HG02588 (cell line): ENCODE data around the gene RASAL2.
"Not testable (repeated sequence)": the region's sequence is repeated elsewhere in the genome, so short reads cannot be mapped to it uniquely, and the experiment has no call there.

Experiments used
- ATAC-seq: cut with Tn5 transposase; IDR thresholded peaks from one replicate; pipeline ENCODE4 v1.9.1; 2021; ENCODE audit warnings: mild to moderate bottlenecking, moderate library complexity; ENCODE audit not compliant: unreplicated experiment

Gene RASAL2

GRCh38 chr1:178109348-178110143 is 15.6 kb downstream of the RASAL2 start:
- ATAC-seq: no peak

GRCh38 chr1:178115260-178115659 is 21.4 kb downstream of the RASAL2 start:
- no peak for ATAC-seq

- no peak for ATAC-seq
Measured at GRCh38 chr1:178118524-178118923, 24.6 kb downstream of the RASAL2 start.

GRCh38 chr1:178119628-178120027 is 25.7 kb downstream of the RASAL2 start:
- no peak for ATAC-seq

- ATAC-seq: no peak
Measured at GRCh38 chr1:178120088-178120487, 26.2 kb downstream of the RASAL2 start.

GRCh38 chr1:178120520-178121052 is 26.7 kb downstream of the RASAL2 start:
- ATAC-seq: not testable (repeated sequence)

GRCh38 chr1:178121883-178122282 is 28.0 kb downstream of the RASAL2 start:
- no peak for ATAC-seq

GRCh38 chr1:178122283-178122682 is 28.4 kb downstream of the RASAL2 start:
- ATAC-seq: peak; percentile 66

- no peak for ATAC-seq
Measured at GRCh38 chr1:178124115-178124514, 30.2 kb downstream of the RASAL2 start.

GRCh38 chr1:178126261-178126660 is 32.4 kb downstream of the RASAL2 start:
- ATAC-seq: no peak

GRCh38 chr1:178126741-178127185 is 32.9 kb downstream of the RASAL2 start:
- ATAC-seq: peak; percentile 68

GRCh38 chr1:178127482-178128191 is 33.7 kb downstream of the RASAL2 start:
- ATAC-seq: no peak

- no peak for ATAC-seq
Measured at GRCh38 chr1:178133239-178133989, 39.5 kb downstream of the RASAL2 start.

GRCh38 chr1:178134061-178134460 is 40.2 kb downstream of the RASAL2 start:
- no peak for ATAC-seq

- no peak for ATAC-seq
Measured at GRCh38 chr1:178137238-178137637, 43.3 kb downstream of the RASAL2 start.

- no peak for ATAC-seq
Measured at GRCh38 chr1:178142806-178143205, 48.9 kb downstream of the RASAL2 start.

- no peak for ATAC-seq
Measured at GRCh38 chr1:178143730-178144690, 50.1 kb downstream of the RASAL2 start.

- ATAC-seq: no peak
Measured at GRCh38 chr1:178145605-178146004, 51.7 kb downstream of the RASAL2 start.

- ATAC-seq: no peak
Measured at GRCh38 chr1:178146436-178146835, 52.5 kb downstream of the RASAL2 start.

- ATAC-seq: no peak
Measured at GRCh38 chr1:178150610-178151009, 56.7 kb downstream of the RASAL2 start.
